NCI-H774 (cell line): ENCODE results near the gene GLIS1.

Experiments used
- DNase-seq: peaks from one replicate; lab custom pipeline; 2025; lab: John Stamatoyannopoulos, UW

GLIS1 gene

DNA sequence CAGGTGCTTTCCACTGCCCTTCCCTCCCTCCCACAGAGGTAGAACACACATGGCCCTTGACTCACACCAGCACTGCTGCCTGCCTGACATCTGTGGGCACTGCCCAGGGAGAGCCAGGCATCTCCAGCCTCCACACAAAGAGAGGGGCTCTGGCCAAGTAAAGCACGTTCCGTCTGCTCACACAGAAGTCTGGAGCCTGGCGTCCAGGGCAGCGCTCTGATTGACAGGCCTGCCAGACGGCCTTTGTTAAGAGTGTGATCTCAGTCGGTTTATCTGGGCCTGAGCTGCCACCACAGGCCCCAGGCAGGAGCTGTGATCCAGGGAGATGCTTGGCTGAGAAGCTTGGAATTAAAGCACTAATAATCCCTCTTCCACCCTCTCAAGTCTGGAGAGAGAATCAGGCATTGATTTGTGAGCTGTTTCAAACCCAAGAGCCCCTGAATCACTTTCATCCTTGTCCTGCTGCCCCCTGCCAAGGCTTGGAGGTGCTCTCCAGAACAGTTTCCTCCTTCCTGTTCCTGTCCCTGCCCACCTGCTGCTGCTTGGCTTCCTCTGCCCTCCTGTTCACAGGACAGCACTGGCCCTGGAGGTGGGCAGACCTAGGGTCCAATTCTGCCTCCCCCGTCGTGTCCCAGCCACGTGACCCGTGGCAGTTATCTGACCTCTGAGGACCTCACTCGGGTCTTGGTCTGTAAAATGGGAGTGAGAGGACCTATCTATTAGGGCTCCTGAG is 276.0 kb downstream of the GLIS1 start:
- DNase-seq, result no peak

DNA sequence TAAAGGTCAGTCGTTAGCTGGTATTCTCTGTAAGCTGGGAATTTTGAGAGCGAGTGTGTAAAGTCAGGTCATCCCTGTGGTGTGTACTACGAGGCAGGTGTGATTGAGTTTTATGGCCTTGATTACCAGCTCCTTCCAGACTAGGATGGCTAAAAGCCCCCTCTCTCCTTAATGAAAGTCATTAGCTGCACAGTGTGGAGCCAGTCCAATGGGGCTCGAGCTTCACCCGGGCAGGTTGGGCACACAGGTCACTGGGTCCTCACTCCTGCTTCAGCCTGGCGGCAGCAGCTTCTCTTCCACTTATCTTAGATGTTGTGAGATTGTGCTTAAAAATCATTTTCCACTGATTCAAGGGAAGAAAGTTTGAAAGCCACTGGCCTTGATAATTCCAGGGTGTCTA is 276.8 kb downstream of the GLIS1 start:
- DNase-seq, result no peak

DNA sequence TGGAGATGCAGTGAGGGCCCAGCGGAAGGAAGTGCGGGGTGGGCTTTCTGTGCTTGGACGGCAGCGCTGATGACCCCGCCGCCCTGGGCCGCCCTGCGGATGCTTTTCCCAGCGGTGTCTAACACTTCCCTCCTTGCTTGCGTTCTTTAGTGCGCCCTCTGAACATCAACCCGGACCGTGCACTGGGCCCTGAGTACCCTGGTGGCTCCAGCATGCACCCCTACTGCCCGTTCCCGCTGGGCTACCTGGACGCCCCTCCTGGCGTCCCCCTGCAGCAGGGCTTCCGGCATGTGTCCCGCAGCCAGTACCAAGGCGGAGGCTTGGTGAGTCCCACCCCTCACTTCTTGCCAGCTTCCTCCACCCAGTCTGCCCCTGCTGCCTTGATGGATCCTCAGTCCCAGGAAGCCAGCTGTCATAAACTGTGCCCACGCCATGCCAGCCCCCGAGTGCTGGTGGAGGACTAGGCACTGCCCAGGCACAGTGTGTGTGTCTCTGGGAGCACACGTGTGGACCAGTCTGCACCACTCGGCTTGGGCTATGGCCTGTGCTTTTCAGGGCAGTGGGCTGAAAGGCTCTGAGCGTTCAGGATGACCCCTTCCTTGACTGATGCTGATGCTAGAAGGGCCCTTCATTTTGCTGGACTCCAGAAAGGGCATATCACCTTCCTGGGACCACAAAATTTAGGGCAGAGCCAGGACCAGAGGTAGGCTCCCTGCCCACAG is 277.5 kb downstream of the GLIS1 start:
- DNase-seq, result no peak

DNA sequence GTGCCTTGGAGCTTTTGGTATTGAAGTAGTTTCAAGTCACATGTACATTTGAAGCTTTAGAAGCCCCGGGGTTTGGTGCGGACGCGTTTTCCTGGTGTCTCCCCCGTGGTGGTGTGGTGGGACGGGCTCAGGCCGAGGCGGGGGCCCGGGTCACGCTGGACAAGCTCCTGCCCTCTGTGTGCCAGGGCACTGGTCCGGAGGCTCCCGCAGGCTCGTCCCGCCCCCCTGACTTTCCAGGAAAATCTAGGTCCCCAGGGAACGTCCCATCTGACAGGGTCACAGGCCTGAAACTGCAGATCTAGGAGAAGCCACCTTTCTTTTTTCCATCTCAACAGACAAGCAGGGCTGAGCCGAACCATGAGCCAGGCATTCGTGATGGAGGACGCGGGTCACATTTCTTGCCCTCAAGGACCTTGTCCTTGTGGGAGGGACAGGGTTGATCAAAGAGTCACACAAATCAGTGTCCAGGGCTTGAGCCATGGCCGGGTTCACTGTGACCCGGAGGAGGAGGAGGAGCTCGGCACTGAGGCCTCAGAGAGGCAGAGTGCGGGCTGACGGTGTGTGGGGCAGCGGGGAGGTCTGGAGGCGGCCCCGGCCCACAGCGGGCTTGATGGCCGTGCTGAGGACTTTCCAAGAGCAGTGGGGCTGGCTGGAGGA is 278.2 kb downstream of the GLIS1 start:
- no peak for DNase-seq

DNA sequence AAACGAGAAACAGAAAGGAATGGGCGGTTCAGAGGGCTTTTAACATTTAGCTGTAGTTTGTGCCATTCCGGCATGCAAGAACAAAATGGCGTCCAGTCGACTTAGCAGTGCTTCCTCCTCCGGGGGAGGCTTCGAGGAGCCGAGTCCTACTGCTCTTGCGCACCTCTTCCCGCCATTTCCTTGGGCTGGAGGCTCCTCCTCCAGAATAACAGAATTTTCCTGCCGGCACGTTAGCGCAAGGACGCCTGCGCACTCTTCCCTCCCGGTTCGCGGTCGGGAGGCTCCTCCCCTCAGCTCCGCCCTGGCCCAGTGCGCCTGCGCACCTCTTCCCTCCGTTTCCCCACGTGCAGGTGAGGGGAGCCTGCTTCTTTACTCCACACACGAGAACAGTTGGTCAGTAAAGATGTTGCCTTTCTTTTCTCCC is 278.7 kb downstream of the GLIS1 start:
- no peak for DNase-seq

DNA sequence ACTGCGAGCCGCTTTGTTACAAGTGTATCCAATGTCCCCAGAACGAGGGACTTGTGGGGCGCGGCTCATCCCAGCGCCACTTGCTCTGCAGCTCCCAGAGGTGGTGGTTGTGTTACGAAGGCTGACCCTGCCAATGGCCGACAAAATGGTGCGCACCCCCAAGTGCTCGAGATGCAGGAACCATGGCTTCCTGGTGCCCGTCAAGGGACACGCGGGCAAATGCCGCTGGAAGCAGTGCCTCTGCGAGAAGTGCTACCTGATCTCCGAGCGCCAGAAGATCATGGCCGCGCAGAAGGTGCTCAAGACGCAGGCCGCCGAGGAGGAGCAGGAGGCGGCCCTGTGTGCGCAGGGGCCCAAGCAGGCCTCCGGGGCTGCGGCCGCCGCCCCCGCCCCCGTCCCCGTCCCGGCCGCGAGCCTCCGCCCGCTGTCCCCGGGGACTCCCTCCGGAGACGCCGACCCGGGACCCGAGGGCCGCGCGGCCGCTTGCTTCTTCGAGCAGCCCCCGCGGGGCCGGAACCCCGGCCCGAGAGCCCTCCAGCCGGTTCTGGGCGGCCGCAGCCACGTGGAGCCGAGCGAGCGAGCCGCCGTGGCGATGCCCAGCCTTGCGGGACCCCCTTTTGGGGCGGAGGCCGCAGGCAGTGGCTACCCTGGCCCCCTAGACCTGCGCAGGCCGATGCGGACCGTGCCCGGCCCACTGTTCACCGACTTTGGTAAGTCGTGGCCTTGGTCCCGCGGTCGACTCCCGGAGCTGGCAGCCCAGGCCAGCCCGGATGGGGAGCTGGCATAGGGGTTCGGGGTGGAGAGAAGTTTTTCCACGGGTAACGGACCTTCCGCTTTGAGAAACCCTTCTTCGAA is 279.4 kb downstream of the GLIS1 start, which contains the start of gene DMRTB1:
Gene DMRTB1, plus strand, starts transcription at position 79 of the 855 bp plus-strand sequence. Its CDS starts 55 bp downstream, at position 134.
- DNase-seq, result no peak

DNA sequence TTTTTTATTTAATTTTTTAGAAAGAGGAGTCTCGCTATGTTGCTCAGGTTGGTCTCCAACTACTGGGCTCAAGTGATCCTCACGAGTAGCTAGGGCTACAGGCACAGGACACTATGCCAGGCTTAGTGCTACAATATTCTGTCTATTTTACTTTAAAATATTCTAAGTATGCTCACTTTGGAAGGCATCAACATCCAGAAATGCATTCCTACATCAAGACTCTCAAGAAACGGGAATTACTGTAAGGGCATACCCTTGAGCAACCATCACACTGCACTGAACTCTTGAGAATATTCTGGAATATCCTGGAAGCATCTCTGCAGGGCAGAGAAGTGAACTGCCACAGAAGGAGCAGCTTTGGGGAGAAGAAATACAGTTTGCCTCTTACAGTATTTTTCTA is 280.3 kb downstream of the GLIS1 start:
- DNase-seq, result no peak
